Neural cell (in vitro differentiated cells): ENCODE results near the gene SLC18A3. TPM values are rescaled to one million over a fixed set of nuclear protein-coding genes. Genes with fewer than 3 reads are reported as not detected.

Experiments
- H2AFZ ChIP-seq: fragments of 200-600, 300-800 bp; sonication (generic), shearing (Covaris generic); 2 replicates; pipeline ENCODE4 v1.6.0; 2014; ENCODE audit warnings: low read depth, mild to moderate bottlenecking, antibody characterized with exemption, low read length, moderate library complexity
- H3F3A ChIP-seq: fragments of 200-600 bp; shearing (Covaris generic); 2 replicates; pipeline ENCODE4 v1.6.1; 2016; ENCODE audit warnings: mild to moderate bottlenecking, moderate library complexity, mixed read lengths, antibody characterized with exemption, low read length; ENCODE audit not compliant: insufficient read depth, poor library complexity, severe bottlenecking
- H3K27ac ChIP-seq: fragments of 200-600, 300-800 bp; sonication (generic), shearing (Covaris generic); 2 replicates; pipeline ENCODE4 v1.5.1; 2014; ENCODE audit warnings: mild to moderate bottlenecking, low read length, moderate library complexity
- H3K27me3 ChIP-seq: fragments of 300-800, 200-600 bp; sonication (generic), shearing (Covaris generic); 2 replicates; pipeline ENCODE4 v1.6.0; 2014; ENCODE audit warnings: mild to moderate bottlenecking, low read depth, low read length, moderate library complexity; ENCODE audit not compliant: insufficient read depth
- H3K36me3 ChIP-seq: fragments of 300-800, 200-600 bp; sonication (generic), shearing (Covaris generic); 2 replicates; pipeline ENCODE4 v1.5.1; 2014; ENCODE audit warnings: mild to moderate bottlenecking, antibody characterized with exemption, low read length, moderate library complexity; ENCODE audit not compliant: insufficient read depth
- H3K4me2 ChIP-seq: fragments of 300-800, 200-600 bp; sonication (generic), shearing (Covaris generic); 2 replicates; pipeline ENCODE4 v1.6.0; 2014; ENCODE audit warnings: mild to moderate bottlenecking, low read length
- H3K4me3 ChIP-seq: fragments of 300-800, 200-600 bp; sonication (generic), shearing (Covaris generic); 2 replicates; pipeline ENCODE4 v1.5.1; 2014; ENCODE audit warnings: mild to moderate bottlenecking, low read length, moderate library complexity
- H3K79me2 ChIP-seq: fragments of 200-600 bp; shearing (Covaris generic); replicated peaks from 2 replicates; pipeline ENCODE4 v1.6.0; 2014; ENCODE audit warnings: mild to moderate bottlenecking, low read length, moderate library complexity; ENCODE audit not compliant: insufficient read depth
- H3K9ac ChIP-seq: fragments of 300-800, 200-600 bp; sonication (generic), shearing (Covaris generic); 2 replicates; pipeline ENCODE4 v1.6.1; 2016; ENCODE audit warnings: mild to moderate bottlenecking, low read length, mixed read lengths
- H3K9me2 ChIP-seq: fragments of 200-600 bp; shearing (Covaris generic); 2 replicates; pipeline ENCODE4 v1.6.1; 2016; ENCODE audit warnings: mild to moderate bottlenecking, low read length, mixed read lengths; ENCODE audit not compliant: insufficient read depth
- H3K9me3 ChIP-seq: fragments of 200-600, 300-800 bp; sonication (generic), shearing (Covaris generic); 2 replicates; pipeline ENCODE4 v1.6.1; 2016; ENCODE audit warnings: mild to moderate bottlenecking, mixed run types, low read length, moderate library complexity, mixed read lengths
- H4K20me1 ChIP-seq: fragments of 200-600 bp; shearing (Covaris generic); 2 replicates; pipeline ENCODE4 v1.6.1; 2016; ENCODE audit warnings: mild to moderate bottlenecking, mixed run types; ENCODE audit not compliant: insufficient read depth
- EP300 ChIP-seq: fragments of 450-650 bp; conservative IDR thresholded peaks from 2 replicates; pipeline ENCODE4 v1.6.1; 2014; ENCODE audit warnings: antibody characterized with exemption, mild to moderate bottlenecking, moderate library complexity; ENCODE audit not compliant: poor library complexity, severe bottlenecking
- EZH2 ChIP-seq: fragments of 200-600, 300-800 bp; shearing (Covaris generic), sonication (generic); IDR thresholded peaks from 2 replicates; pipeline ENCODE4 v1.6.1; 2014; ENCODE audit warnings: antibody characterized with exemption, low read length, borderline replicate concordance, mild to moderate bottlenecking; ENCODE audit not compliant: insufficient read depth, poor library complexity, severe bottlenecking
- MXI1 ChIP-seq: fragments of 450-650 bp; conservative IDR thresholded peaks from 2 replicates; pipeline ENCODE4 v1.6.1; 2014; ENCODE audit warnings: antibody characterized with exemption, mild to moderate bottlenecking; ENCODE audit not compliant: poor library complexity, severe bottlenecking
- POLR2AphosphoS5 ChIP-seq: IDR thresholded peaks from 2 replicates; pipeline ENCODE4 v1.6.1; 2012
- RAD21 ChIP-seq: fragments of 450-650 bp; conservative IDR thresholded peaks from 2 replicates; pipeline ENCODE4 v1.6.1; 2014; ENCODE audit warnings: antibody characterized with exemption, mild to moderate bottlenecking, moderate library complexity
- SMC3 ChIP-seq: fragments of 450-650 bp; conservative IDR thresholded peaks from 2 replicates; pipeline ENCODE4 v1.6.1; 2014; ENCODE audit warnings: antibody characterized with exemption, mild to moderate bottlenecking, moderate library complexity; ENCODE audit not compliant: poor library complexity
- TAF1 ChIP-seq: IDR thresholded peaks from 2 replicates; pipeline ENCODE4 v1.6.1; 2012; ENCODE audit warnings: low read depth
- polyA plus RNA-seq: library from polyadenylated mRNA; depleted of rRNA; stranded (reverse); fragments of >200 nt; gene quantifications from 2 replicates; pipeline ENCODE4 v1.2.3, GENCODE V29; 2014
- TF ChIP-seq, protein P1 (sequence below): IDR thresholded peaks from 2 replicates; pipeline ENCODE4 v1.6.1; 2012; ENCODE audit warnings: borderline replicate concordance
- TF ChIP-seq, protein P2 (sequence below): fragments of 450-650 bp; IDR thresholded peaks from 2 replicates; pipeline ENCODE4 v1.5.1; 2014; ENCODE audit warnings: antibody characterized with exemption, mild to moderate bottlenecking, moderate library complexity; ENCODE audit not compliant: poor library complexity, severe bottlenecking

Gene SLC18A3
- polyA plus RNA-seq, 1 donor from 2014 or later = not detected

GRCh38 chr10:49596493-49596809 is 13.7 kb upstream of the SLC18A3 start:
- Histone ChIP-seq H3K9me3 (no peaks in the 10 kb centered on the region), H3K36me3 (no peaks in the 10 kb centered on the region), H2AFZ (no peak overlapping the region), H3K27me3 (peaks cover 3% of the 10 kb centered on the region), H3K4me2 (no peak overlapping the region), H3K79me2 (no peaks in the 10 kb centered on the region), H3F3A (no peaks in the 10 kb centered on the region), H3K9me2 (no peaks in the 10 kb centered on the region), H3K4me3 (no peak overlapping the region), H3K27ac (no peak overlapping the region), H3K9ac (no peak overlapping the region), H4K20me1 (no peaks in the 10 kb centered on the region)
- TF ChIP-seq TAF1 (no peak), POLR2AphosphoS5 (no peak), SMC3 (no peak), RAD21 (no peak), MXI1 (no peak), EZH2 (no peak), EP300 (no peak)
- TF ChIP-seq, protein P1, sequence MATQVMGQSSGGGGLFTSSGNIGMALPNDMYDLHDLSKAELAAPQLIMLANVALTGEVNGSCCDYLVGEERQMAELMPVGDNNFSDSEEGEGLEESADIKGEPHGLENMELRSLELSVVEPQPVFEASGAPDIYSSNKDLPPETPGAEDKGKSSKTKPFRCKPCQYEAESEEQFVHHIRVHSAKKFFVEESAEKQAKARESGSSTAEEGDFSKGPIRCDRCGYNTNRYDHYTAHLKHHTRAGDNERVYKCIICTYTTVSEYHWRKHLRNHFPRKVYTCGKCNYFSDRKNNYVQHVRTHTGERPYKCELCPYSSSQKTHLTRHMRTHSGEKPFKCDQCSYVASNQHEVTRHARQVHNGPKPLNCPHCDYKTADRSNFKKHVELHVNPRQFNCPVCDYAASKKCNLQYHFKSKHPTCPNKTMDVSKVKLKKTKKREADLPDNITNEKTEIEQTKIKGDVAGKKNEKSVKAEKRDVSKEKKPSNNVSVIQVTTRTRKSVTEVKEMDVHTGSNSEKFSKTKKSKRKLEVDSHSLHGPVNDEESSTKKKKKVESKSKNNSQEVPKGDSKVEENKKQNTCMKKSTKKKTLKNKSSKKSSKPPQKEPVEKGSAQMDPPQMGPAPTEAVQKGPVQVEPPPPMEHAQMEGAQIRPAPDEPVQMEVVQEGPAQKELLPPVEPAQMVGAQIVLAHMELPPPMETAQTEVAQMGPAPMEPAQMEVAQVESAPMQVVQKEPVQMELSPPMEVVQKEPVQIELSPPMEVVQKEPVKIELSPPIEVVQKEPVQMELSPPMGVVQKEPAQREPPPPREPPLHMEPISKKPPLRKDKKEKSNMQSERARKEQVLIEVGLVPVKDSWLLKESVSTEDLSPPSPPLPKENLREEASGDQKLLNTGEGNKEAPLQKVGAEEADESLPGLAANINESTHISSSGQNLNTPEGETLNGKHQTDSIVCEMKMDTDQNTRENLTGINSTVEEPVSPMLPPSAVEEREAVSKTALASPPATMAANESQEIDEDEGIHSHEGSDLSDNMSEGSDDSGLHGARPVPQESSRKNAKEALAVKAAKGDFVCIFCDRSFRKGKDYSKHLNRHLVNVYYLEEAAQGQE = no peak
- TF ChIP-seq, protein P2, sequence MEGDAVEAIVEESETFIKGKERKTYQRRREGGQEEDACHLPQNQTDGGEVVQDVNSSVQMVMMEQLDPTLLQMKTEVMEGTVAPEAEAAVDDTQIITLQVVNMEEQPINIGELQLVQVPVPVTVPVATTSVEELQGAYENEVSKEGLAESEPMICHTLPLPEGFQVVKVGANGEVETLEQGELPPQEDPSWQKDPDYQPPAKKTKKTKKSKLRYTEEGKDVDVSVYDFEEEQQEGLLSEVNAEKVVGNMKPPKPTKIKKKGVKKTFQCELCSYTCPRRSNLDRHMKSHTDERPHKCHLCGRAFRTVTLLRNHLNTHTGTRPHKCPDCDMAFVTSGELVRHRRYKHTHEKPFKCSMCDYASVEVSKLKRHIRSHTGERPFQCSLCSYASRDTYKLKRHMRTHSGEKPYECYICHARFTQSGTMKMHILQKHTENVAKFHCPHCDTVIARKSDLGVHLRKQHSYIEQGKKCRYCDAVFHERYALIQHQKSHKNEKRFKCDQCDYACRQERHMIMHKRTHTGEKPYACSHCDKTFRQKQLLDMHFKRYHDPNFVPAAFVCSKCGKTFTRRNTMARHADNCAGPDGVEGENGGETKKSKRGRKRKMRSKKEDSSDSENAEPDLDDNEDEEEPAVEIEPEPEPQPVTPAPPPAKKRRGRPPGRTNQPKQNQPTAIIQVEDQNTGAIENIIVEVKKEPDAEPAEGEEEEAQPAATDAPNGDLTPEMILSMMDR = no peak

GRCh38 chr10:49596836-49597235 is 13.3 kb upstream of the SLC18A3 start:
- no peak overlapping the region for H2AFZ ChIP-seq
- no peaks in the 10 kb centered on the region for H4K20me1 ChIP-seq
- H3K9ac ChIP-seq = no peak overlapping the region
- no peak for TF ChIP-seq TAF1
- TF ChIP-seq, protein P1 = no peak
- H3K9me2 ChIP-seq = no peaks in the 10 kb centered on the region
- H3K27ac ChIP-seq = no peak overlapping the region
- H3K79me2 ChIP-seq = no peaks in the 10 kb centered on the region
- H3K4me2 ChIP-seq = no peak overlapping the region
- H3F3A ChIP-seq = no peaks in the 10 kb centered on the region
- H3K36me3 ChIP-seq = no peaks in the 10 kb centered on the region
- peaks cover 6% of the 10 kb centered on the region for H3K27me3 ChIP-seq
- H3K4me3 ChIP-seq = no peak overlapping the region
- no peaks in the 10 kb centered on the region for H3K9me3 ChIP-seq
